OCI-LY7 (cell line): ENCODE results near the gene LINC00237. TPM values are rescaled to one million over a fixed set of nuclear protein-coding genes. Genes with fewer than 3 reads are reported as not detected.

Source experiments
- BruUV-seq: library from RNA; stranded (reverse); fragments of 400-500 nt; replicated peaks from 2 replicates; lab custom pipeline; 2021; lab: Mats Ljungman, UMichigan
- CTCF ChIA-PET: fragments of 300-600 bp; sonication (Branson Sonifier 250); formaldehyde crosslinking; loops from one replicate; lab custom pipeline; 2022; ENCODE audit warnings: antibody characterized with exemption; ENCODE audit not compliant: unreplicated experiment; lab: Charles Lee
- POLR2A ChIA-PET: fragments of 300-600 bp; sonication (Branson Sonifier 250); formaldehyde crosslinking; loops from one replicate; lab custom pipeline; 2022; ENCODE audit warnings: antibody characterized with exemption; lab: Charles Lee
- DNase-seq: peaks from one replicate; pipeline ENCODE4 v3.0.0-alpha.2; 2015; ENCODE audit warnings: low spot score
- H2AFZ ChIP-seq: fragments of 200-600 bp; sonication (generic), shearing (Covaris generic); 2 replicates; pipeline ENCODE4 v1.6.1; 2014; ENCODE audit warnings: mild to moderate bottlenecking, antibody characterized with exemption, low read length, moderate library complexity
- H3K27ac ChIP-seq: fragments of 200-600 bp; sonication (generic); 2 replicates; pipeline ENCODE4 v1.5.1; 2014; ENCODE audit warnings: mixed run types, low read depth, mild to moderate bottlenecking, moderate library complexity, low read length, inconsistent platforms; ENCODE audit not compliant: poor library complexity, severe bottlenecking
- H3K36me3 ChIP-seq: fragments of 200-600 bp; sonication (generic); 2 replicates; pipeline ENCODE4 v1.6.1; 2014; ENCODE audit warnings: mild to moderate bottlenecking, antibody characterized with exemption, low read length, moderate library complexity, mixed read lengths; ENCODE audit not compliant: insufficient read depth
- H3K4me1 ChIP-seq: fragments of 200-600 bp; sonication (generic); 2 replicates; pipeline ENCODE4 v1.5.1; 2014; ENCODE audit warnings: mild to moderate bottlenecking, low read length; ENCODE audit not compliant: insufficient read depth, poor library complexity, severe bottlenecking
- H3K4me2 ChIP-seq: fragments of 200-600 bp; sonication (generic); 2 replicates; pipeline ENCODE4 v1.6.1; 2014; ENCODE audit warnings: mild to moderate bottlenecking, low read length
- H3K4me3 ChIP-seq: fragments of 200-600 bp; sonication (generic); 2 replicates; pipeline ENCODE4 v1.5.1; 2014; ENCODE audit warnings: mild to moderate bottlenecking, low read depth, low read length; ENCODE audit not compliant: poor library complexity, severe bottlenecking
- H3K79me2 ChIP-seq: fragments of 200-600 bp; sonication (generic); 2 replicates; pipeline ENCODE4 v1.6.1; 2016; ENCODE audit warnings: low read depth, mild to moderate bottlenecking, low read length, moderate library complexity, mixed read lengths; ENCODE audit not compliant: insufficient read depth
- H3K9me2 ChIP-seq: fragments of 200-600 bp; sonication (generic); 2 replicates; pipeline ENCODE4 v1.6.1; 2016; ENCODE audit warnings: mild to moderate bottlenecking, low read length, mixed read lengths; ENCODE audit not compliant: insufficient read depth
- H3K9me3 ChIP-seq: fragments of 200-600 bp; sonication (generic); 2 replicates; pipeline ENCODE4 v1.6.1; 2014; ENCODE audit warnings: mild to moderate bottlenecking, mixed run types, low read length, mixed read lengths
- H4K20me1 ChIP-seq: fragments of 200-600 bp; sonication (generic); 2 replicates; pipeline ENCODE4 v1.6.1; 2014; ENCODE audit warnings: mild to moderate bottlenecking, antibody characterized with exemption, low read length, moderate library complexity, mixed read lengths; ENCODE audit not compliant: insufficient read depth
- CTCF ChIP-seq: fragments of 200-600 bp; sonication (generic); conservative IDR thresholded peaks from 2 replicates; pipeline ENCODE4 v1.5.1; 2014; ENCODE audit warnings: mild to moderate bottlenecking, antibody characterized with exemption, low read length, moderate library complexity, mixed read lengths
- EZH2phosphoT487 ChIP-seq: fragments of 200-600 bp; sonication (generic); IDR thresholded peaks from 2 replicates; pipeline ENCODE4 v1.6.1; 2018; ENCODE audit warnings: low read depth, borderline replicate concordance, mild to moderate bottlenecking, mixed run types, antibody characterized with exemption, low read length, moderate library complexity, mixed read lengths
- intact Hi-C: fragments of 100-400 bp; cut with micrococcal nuclease; formaldehyde crosslinking; loops from one replicate; pipeline ENCODE4 v1.10.0; 2022; ENCODE audit not compliant: unreplicated experiment
- total RNA-seq, 2 experiments: library from RNA; depleted of rRNA in 1 of 2; stranded (reverse); fragments of >200 nt in 1 of 2; shearing (Covaris generic) in 1 of 2; gene quantifications; 2 replicates each; pipeline ENCODE4 v1.2.3, GENCODE V29; 2014 to 2022

LINC00237 gene
- total RNA-seq, 2 experiments from 2014 or later = not detected

- BruUV-seq = no TSS peak
- Histone ChIP-seq H3K36me3 (no peaks in the 10 kb centered on the region), H3K9me2 (no peaks in the 10 kb centered on the region), H3K9me3 (no peaks in the 10 kb centered on the region), H3K4me3 (no peak overlapping the region), H3K27ac (no peak overlapping the region), H3K4me1 (peaks cover 25% of the 10 kb centered on the region), H4K20me1 (no peaks in the 10 kb centered on the region), H3K4me2 (no peak overlapping the region), H3K79me2 (no peaks in the 10 kb centered on the region), H2AFZ (no peak overlapping the region)
- POLR2A ChIA-PET = no interaction called here
- no peak for DNase-seq
- intact Hi-C loops = no loop called here
- no peak for TF ChIP-seq CTCF
- CTCF ChIA-PET = no interaction called here
These were observed 558 bp downstream of the LINC00237 start for GRCh38 chr20:21105429-21106170.

- H3K79me2 ChIP-seq = no peaks in the 10 kb centered on the region
- no peaks in the 10 kb centered on the region for H4K20me1 ChIP-seq
- H3K9me3 ChIP-seq = no peaks in the 10 kb centered on the region
- no peak overlapping the region for H2AFZ ChIP-seq
- no peak overlapping the region for H3K27ac ChIP-seq
- TF ChIP-seq CTCF (no peak), EZH2phosphoT487 (no peak)
- H3K4me3 ChIP-seq = no peak overlapping the region
- intact Hi-C loops = no loop called here
- no peak for DNase-seq
- ChIA-PET CTCF (no interaction called here), POLR2A (no interaction called here)
- H3K4me1 ChIP-seq = peaks cover 27% of the 10 kb centered on the region
- H3K9me2 ChIP-seq = no peaks in the 10 kb centered on the region
- no TSS peak for BruUV-seq
- H3K36me3 ChIP-seq = no peaks in the 10 kb centered on the region
- H3K4me2 ChIP-seq = no peak overlapping the region
These were observed 1.2 kb downstream of the LINC00237 start for GRCh38 chr20:21104921-21105320.

- Histone ChIP-seq H3K36me3 (no peaks in the 10 kb centered on the region), H4K20me1 (no peaks in the 10 kb centered on the region), H3K4me2 (no peak overlapping the region), H3K9me2 (no peaks in the 10 kb centered on the region), H3K4me1 (peaks cover 29% of the 10 kb centered on the region), H3K27ac (no peak overlapping the region), H2AFZ (no peak overlapping the region), H3K4me3 (no peak overlapping the region), H3K9me3 (no peaks in the 10 kb centered on the region), H3K79me2 (no peaks in the 10 kb centered on the region)
- intact Hi-C loops = no loop called here
- no peak for DNase-seq
- no TSS peak for BruUV-seq
- TF ChIP-seq CTCF = no peak
- no peak for TF ChIP-seq EZH2phosphoT487
- ChIA-PET CTCF (no interaction called here), POLR2A (no interaction called here)
These were observed 1.7 kb downstream of the LINC00237 start for GRCh38 chr20:21104466-21104761.
